ENCODE results near the gene OR9I1. TPM values are rescaled to one million over a fixed set of nuclear protein-coding genes. Genes with fewer than 3 reads are reported as not detected.

OR9I1 gene
- total RNA-seq, 1 donor from 2014 or later = not detected

GRCh38 chr11:58142761-58143160 lies 17.4 kb upstream of the OR9I1 start:
- DNase-seq (ENCODE audit: extremely low spot score, unreplicated experiment) = no peak
- no peaks in the 10 kb centered on the region for H3K27me3 Mint-ChIP-seq (ENCODE audit: unreplicated experiment)

GRCh38 chr11:58135171-58135570 lies 9.8 kb upstream of the OR9I1 start:
- Mint-ChIP-seq H3K9me3 (ENCODE audit: unreplicated experiment) (no peaks in the 10 kb centered on the region), H3K4me3 (ENCODE audit: unreplicated experiment) (no peak overlapping the region), H3K36me3 (ENCODE audit: unreplicated experiment) (no peaks in the 10 kb centered on the region), H3K27me3 (ENCODE audit: unreplicated experiment) (no peaks in the 10 kb centered on the region), H3K4me1 (ENCODE audit: unreplicated experiment) (no peaks in the 10 kb centered on the region), H3K27ac (ENCODE audit: unreplicated experiment) (no peak overlapping the region)
- TF ChIP-seq CTCF (IDR thresholded peaks at IDR 0.05) = no peak
- no peak for DNase-seq (ENCODE audit: extremely low spot score, unreplicated experiment)

More at GRCh38 chr11:58142761-58143160, 17.4 kb upstream of the OR9I1 start:
- Mint-ChIP-seq H3K36me3 (ENCODE audit: unreplicated experiment) (no peaks in the 10 kb centered on the region), H3K4me3 (ENCODE audit: unreplicated experiment) (no peak overlapping the region), H3K27ac (ENCODE audit: unreplicated experiment) (no peak overlapping the region), H3K9me3 (ENCODE audit: unreplicated experiment) (peaks cover 6% of the 10 kb centered on the region), H3K4me1 (ENCODE audit: unreplicated experiment) (no peaks in the 10 kb centered on the region)
- no peak for TF ChIP-seq CTCF (IDR thresholded peaks at IDR 0.05)

GRCh38 chr11:58134151-58134550 lies 8.8 kb upstream of the OR9I1 start:
- H3K4me1 Mint-ChIP-seq (ENCODE audit: unreplicated experiment) = no peaks in the 10 kb centered on the region

GRCh38 chr11:58133309-58134076 lies 8.2 kb upstream of the OR9I1 start:
- no peaks in the 10 kb centered on the region for H3K4me1 Mint-ChIP-seq (ENCODE audit: unreplicated experiment)
- H3K27me3 Mint-ChIP-seq (ENCODE audit: unreplicated experiment) = no peaks in the 10 kb centered on the region
- no peaks in the 10 kb centered on the region for H3K36me3 Mint-ChIP-seq (ENCODE audit: unreplicated experiment)
- H3K27ac Mint-ChIP-seq (ENCODE audit: unreplicated experiment) = no peak overlapping the region
- no peak overlapping the region for H3K4me3 Mint-ChIP-seq (ENCODE audit: unreplicated experiment)
- no peak for DNase-seq (ENCODE audit: extremely low spot score, unreplicated experiment)
- no peak for TF ChIP-seq CTCF (IDR thresholded peaks at IDR 0.05)
- H3K9me3 Mint-ChIP-seq (ENCODE audit: unreplicated experiment) = no peaks in the 10 kb centered on the region

More at GRCh38 chr11:58134151-58134550, 8.8 kb upstream of the OR9I1 start:
- Mint-ChIP-seq H3K9me3 (ENCODE audit: unreplicated experiment) (no peaks in the 10 kb centered on the region), H3K4me3 (ENCODE audit: unreplicated experiment) (no peak overlapping the region), H3K27me3 (ENCODE audit: unreplicated experiment) (no peaks in the 10 kb centered on the region), H3K27ac (ENCODE audit: unreplicated experiment) (no peak overlapping the region), H3K36me3 (ENCODE audit: unreplicated experiment) (no peaks in the 10 kb centered on the region)
- no peak for TF ChIP-seq CTCF (IDR thresholded peaks at IDR 0.05)
- DNase-seq (ENCODE audit: extremely low spot score, unreplicated experiment) = no peak

GRCh38 chr11:58127350-58127749 lies 2.0 kb upstream of the OR9I1 start:
- no peak for TF ChIP-seq CTCF (IDR thresholded peaks at IDR 0.05)
- no peak overlapping the region for H3K27ac Mint-ChIP-seq (ENCODE audit: unreplicated experiment)
- H3K9me3 Mint-ChIP-seq (ENCODE audit: unreplicated experiment) = no peaks in the 10 kb centered on the region
- H3K27me3 Mint-ChIP-seq (ENCODE audit: unreplicated experiment) = no peaks in the 10 kb centered on the region
- no peaks in the 10 kb centered on the region for H3K36me3 Mint-ChIP-seq (ENCODE audit: unreplicated experiment)
- no peaks in the 10 kb centered on the region for H3K4me1 Mint-ChIP-seq (ENCODE audit: unreplicated experiment)
- H3K4me3 Mint-ChIP-seq (ENCODE audit: unreplicated experiment) = no peak overlapping the region
- DNase-seq (ENCODE audit: extremely low spot score, unreplicated experiment) = no peak

All from osteocyte (in vitro differentiated cells).